Psoas muscle (tissue), 8 donors: ENCODE data around the gene FKBP1A. TPM values are rescaled to one million over a fixed set of nuclear protein-coding genes. Genes with fewer than 3 reads are reported as not detected.
A peak's percentile ranks its signal among the peaks of the same experiment; 100 is the strongest.

Source experiments
- ATAC-seq, 4 donors: fragments of 200-7000 bp; cut with Tn5 transposase; one replicate each; pipeline ENCODE4 v1.9.1; 2020; ENCODE audit warnings: moderate library complexity in 3 of 4, mild to moderate bottlenecking in 2 of 4
- DNase-seq, 2 donors: peaks; one replicate each; pipeline ENCODE4 v3.0.0-alpha.2; 2020
- H3K27ac ChIP-seq: fragments of 200-600 bp; one replicate; pipeline ENCODE4 v1.8.0; 2022
- H3K27me3 ChIP-seq, 3 donors: fragments of 200-600 bp in 1 of 3; one replicate each; pipeline versions ENCODE4 v1.6.1 to v1.8.0; 2013 to 2022; ENCODE audit warnings: low read length in 2 of 3, mild to moderate bottlenecking in 2 of 3, moderate library complexity in 1 of 3; ENCODE audit not compliant: insufficient read depth in 3 of 3
- H3K36me3 ChIP-seq, 2 donors: fragments of 200-600 bp in 1 of 2; one replicate each; pipeline versions ENCODE4 v1.6.1 to v1.8.0; 2013 to 2022; ENCODE audit warnings: low read depth in 1 of 2, mild to moderate bottlenecking in 1 of 2, moderate library complexity in 1 of 2; ENCODE audit not compliant: insufficient read depth in 1 of 2
- H3K4me1 ChIP-seq: fragments of 200-600 bp; one replicate; pipeline ENCODE4 v1.8.0; 2022
- H3K4me3 ChIP-seq: fragments of 200-600 bp; one replicate; pipeline ENCODE4 v1.8.0; 2022; ENCODE audit warnings: mild to moderate bottlenecking
- H3K9me3 ChIP-seq: fragments of 200-600 bp; one replicate; pipeline ENCODE4 v1.8.0; 2022
- CTCF ChIP-seq: fragments of 200-600 bp; IDR thresholded peaks from one replicate; pipeline ENCODE4 v1.8.0; 2022; ENCODE audit warnings: antibody characterized with exemption
- WGBS, 3 donors: extraction: QIAGEN DNeasy Blood & Tissue Kit; methylation state at CpG; one replicate each; pipeline versions ENCODE4 v1.1.6 to v1.1.7; 2013; 5-methylcytosine and 5-hydroxymethylcytosine counted together
- intact Hi-C, 2 donors: fragments of 100-400 bp; cut with DNase I; formaldehyde crosslinking; loops; one replicate each; pipeline versions ENCODE4 v1.11.0 to v1.14.2; 2022
- polyA plus RNA-seq, 3 donors: library from polyadenylated mRNA; stranded (reverse); fragments of 200-250 nt; gene quantifications; one replicate each; pipeline ENCODE4 v1.2.3, GENCODE V29; 2013
- total RNA-seq, 4 donors: library from RNA; stranded (reverse); fragmentation: NEBNext Ultra II Directional in 2 of 4; extraction: Animal tissue kit (Norgen Biotek cat#: 25700) in 2 of 4; gene quantifications; one replicate each; pipeline versions ENCODE4 v1.2.1 to v1.2.4, GENCODE V29; 2021 to 2023
- donor health status: healthy with polysubstance abuse.
- donor health status: DM: no; HTN: no; CAD: no; lungs with moderate emphysema.
- donor health status: Bipolar disorder and iron deficiency.
- donor health status: healthy.
- donor health status: DM: yes; HTN: yes; CAD: no.
- donor health status: DM: no; HTN: no; CAD: no.
- donor health status: DM: no; HTN: no; CAD: no.
- donor health status: DM: yes; HTN: yes; CAD: no.

FKBP1A gene
- total and polyA plus RNA-seq, 7 donors, result 78.4 to 503 (median 116) TPM

GRCh38 chr20:1382670-1383069 lies 10.2 kb downstream of the FKBP1A start:
- no peak for DNase-seq
- Histone ChIP-seq H3K27ac (peak overlapping the region; percentile 74), H3K27me3 (no peaks in the 10 kb centered on the region), H3K36me3 (peaks cover 0 to 5% of the 10 kb centered on the region in 2 donors), H3K4me3 (peak overlapping the region; percentile 15), H3K9me3 (no peaks in the 10 kb centered on the region), H3K4me1 (peaks cover 77% of the 10 kb centered on the region)
- no peak for TF ChIP-seq CTCF
- peak in 3 of 4 donors; percentile 5 to 11 (median 8) for ATAC-seq
- 28 to 42% (median 33%) methylated on average over 4 of the region's 4 CpGs for WGBS, 3 donors
- intact Hi-C loops, result no loop called here

GRCh38 chr20:1381753-1382591 lies 10.9 kb downstream of the FKBP1A start:
- Histone ChIP-seq H3K9me3 (no peaks in the 10 kb centered on the region), H3K4me1 (peaks cover 80% of the 10 kb centered on the region), H3K27me3 (no peaks in the 10 kb centered on the region), H3K27ac (peak overlapping the region; percentile 74), H3K36me3 (peaks cover 0 to 5% of the 10 kb centered on the region in 2 donors), H3K4me3 (peak overlapping the region; percentile 15)
- TF ChIP-seq CTCF, result no peak
- DNase-seq, result peak in 1 of 2 donors; percentile 64
- intact Hi-C loops, result no loop called here
- WGBS, 3 donors, result 24 to 33% (median 27%) methylated on average over 6 of the region's 6 CpGs
- peak; percentile 91 to 97 (median 96) for ATAC-seq

- Histone ChIP-seq H3K4me1 (peaks cover 86% of the 10 kb centered on the region), H3K9me3 (no peaks in the 10 kb centered on the region), H3K4me3 (no peak overlapping the region), H3K36me3 (peaks cover 0 to 7% of the 10 kb centered on the region in 2 donors), H3K27ac (no peak overlapping the region), H3K27me3 (no peaks in the 10 kb centered on the region)
- DNase-seq, result no peak
- intact Hi-C loops, result no loop called here
- no peak for ATAC-seq
- 81 to 86% (median 85%) methylated on average over 6 of the region's 6 CpGs for WGBS, 3 donors
- TF ChIP-seq CTCF, result no peak
Observed at GRCh38 chr20:1378735-1379125, 14.1 kb downstream of the FKBP1A start.

- WGBS, 3 donors, result 71 to 74% (median 72%) methylated on average over 6 of the region's 6 CpGs
- ATAC-seq (no peak), DNase-seq (no peak)
- Histone ChIP-seq H3K36me3 (peaks cover 3 to 12% of the 10 kb centered on the region in 2 donors), H3K4me3 (no peak overlapping the region), H3K9me3 (no peaks in the 10 kb centered on the region), H3K27ac (peak overlapping the region; percentile 38), H3K27me3 (no peaks in the 10 kb centered on the region), H3K4me1 (peaks cover 86% of the 10 kb centered on the region)
- TF ChIP-seq CTCF, result no peak
- intact Hi-C loops, result no loop called here
Observed at GRCh38 chr20:1377984-1378734, 14.7 kb downstream of the FKBP1A start.
